HCT116 (cell line): ENCODE measurements around the gene SMYD3. TPM values are rescaled to one million over a fixed set of nuclear protein-coding genes. Genes with fewer than 3 reads are reported as not detected.

Source experiments
- ATAC-seq: fragments of 200-7000 bp; cut with Tn5 transposase; 2 replicates; pipeline ENCODE4 v1.9.1; 2020; ENCODE audit warnings: mild to moderate bottlenecking, moderate library complexity
- BruUV-seq: library from RNA; stranded (reverse); fragments of 400-500 nt; replicated peaks from 2 replicates; lab custom pipeline; 2021; lab: Mats Ljungman, UMichigan
- CTCF ChIA-PET: fragments of 300-600 bp; sonication (Branson Sonifier 250); formaldehyde crosslinking; loops from one replicate; lab custom pipeline; 2021; ENCODE audit warnings: antibody characterized with exemption; lab: Charles Lee
- POLR2A ChIA-PET: fragments of 300-600, 350-600 bp; sonication (Branson Sonifier 250); formaldehyde crosslinking; loops from one replicate; lab custom pipeline; 2021; ENCODE audit warnings: antibody characterized with exemption; lab: Charles Lee
- RAD21 ChIA-PET, 2 experiments: fragments of 300-600 bp; sonication (Branson Sonifier 250); formaldehyde crosslinking; loops; one replicate each; lab custom pipeline; 2023; ENCODE audit warnings: low total read pairs in 2 of 2; ENCODE audit not compliant: uncharacterized antibody in 2 of 2, unreplicated experiment in 2 of 2, low non-redundant PET in 1 of 2; lab: Charles Lee
- DNase-seq: peaks from one replicate; pipeline ENCODE4 v3.0.0-alpha.2; 2010; ENCODE audit warnings: low read depth, low spot score
- H2AFZ ChIP-seq: fragments of 200-600 bp; shearing (Covaris generic), sonication (generic); 2 replicates; pipeline ENCODE4 v1.6.1; 2017; ENCODE audit warnings: low read depth, mixed run types, mixed read lengths, antibody characterized with exemption, low read length; ENCODE audit not compliant: poor library complexity, severe bottlenecking
- H3K27ac ChIP-seq: 2 replicates; pipeline ENCODE4 v1.5.1; 2012; ENCODE audit warnings: low read depth, low read length
- H3K27me3 ChIP-seq: fragments of 200-600 bp; sonication (generic); 2 replicates; pipeline ENCODE4 v1.6.1; 2016; ENCODE audit warnings: mixed run types, low read length, mixed read lengths; ENCODE audit not compliant: insufficient read depth
- H3K36me3 ChIP-seq, 2 experiments: fragments of 200-500 bp in 1 of 2; fragments of 200-600 bp in 1 of 2; sonication (Bioruptor generic) in 1 of 2; sonication (generic) in 1 of 2; 2 replicates each; pipeline versions ENCODE4 v1.5.1 to v1.6.1; 2014 to 2016; ENCODE audit warnings: low read length in 2 of 2, inconsistent platforms in 1 of 2, mixed read lengths in 1 of 2, mixed run types in 1 of 2; ENCODE audit not compliant: insufficient read depth in 2 of 2, control insufficient read depth in 1 of 2
- H3K4me1 ChIP-seq, 2 experiments: fragments of 200-600 bp in 1 of 2; sonication (generic) in 1 of 2; 2 replicates each; pipeline versions ENCODE4 v1.5.1 to v1.6.1; 2012 to 2017; ENCODE audit warnings: low read length in 2 of 2, inconsistent platforms in 1 of 2, mild to moderate bottlenecking in 1 of 2, mixed read lengths in 1 of 2, mixed run types in 1 of 2, moderate library complexity in 1 of 2; ENCODE audit not compliant: insufficient read depth in 2 of 2, control insufficient read depth in 1 of 2
- H3K4me2 ChIP-seq: fragments of 200-600 bp; sonication (generic); 2 replicates; pipeline ENCODE4 v1.6.1; 2017; ENCODE audit warnings: mixed run types, low read length, mixed read lengths
- H3K4me3 ChIP-seq, 2 experiments: fragments of 200-600 bp in 1 of 2; sonication (generic) in 1 of 2; replicated peaks in 1 of 2; 2 replicates each; pipeline ENCODE4 v1.5.1; 2011 to 2016; ENCODE audit warnings: low read length in 2 of 2, control low read depth in 1 of 2, low read depth in 1 of 2, mild to moderate bottlenecking in 1 of 2, mixed read lengths in 1 of 2, mixed run types in 1 of 2
- H3K79me2 ChIP-seq: fragments of 200-600 bp; sonication (generic); 2 replicates; pipeline ENCODE4 v1.6.1; 2017; ENCODE audit warnings: mild to moderate bottlenecking, mixed run types, low read length, moderate library complexity, mixed read lengths; ENCODE audit not compliant: insufficient read depth
- H3K9ac ChIP-seq: fragments of 200-600 bp; sonication (generic); 2 replicates; pipeline ENCODE4 v1.6.1; 2016; ENCODE audit warnings: low read length, mixed read lengths
- H3K9me2 ChIP-seq: fragments of 200-600 bp; sonication (generic), shearing (Covaris generic); 2 replicates; pipeline ENCODE4 v1.6.1; 2017; ENCODE audit warnings: mixed run types, mild to moderate bottlenecking, moderate library complexity; ENCODE audit not compliant: insufficient read depth
- H3K9me3 ChIP-seq, 2 experiments: fragments of 200-500 bp in 1 of 2; fragments of 200-600 bp in 1 of 2; sonication (Bioruptor generic) in 1 of 2; sonication (generic) in 1 of 2; 2 replicates each; pipeline ENCODE4 v1.6.1; 2014 to 2017; ENCODE audit warnings: low read length in 2 of 2, mixed read lengths in 2 of 2, inconsistent platforms in 1 of 2, low read depth in 1 of 2, mild to moderate bottlenecking in 1 of 2, mixed run types in 1 of 2, moderate library complexity in 1 of 2; ENCODE audit not compliant: control insufficient read depth in 1 of 2, insufficient read depth in 1 of 2
- H4K20me1 ChIP-seq: fragments of 200-600 bp; sonication (generic), shearing (Covaris generic); 2 replicates; pipeline ENCODE4 v1.6.1; 2017; ENCODE audit warnings: mixed run types, mild to moderate bottlenecking, moderate library complexity; ENCODE audit not compliant: insufficient read depth
- ATF3 ChIP-seq: IDR thresholded peaks from 2 replicates; pipeline ENCODE4 v1.6.1; 2012
- CBX3 ChIP-seq: IDR thresholded peaks from 2 replicates; pipeline ENCODE4 v1.6.1; 2012; ENCODE audit warnings: low read depth
- CEBPB ChIP-seq: IDR thresholded peaks from 2 replicates; pipeline ENCODE4 v1.6.1; 2012; ENCODE audit warnings: low read depth
- EZH2phosphoT487 ChIP-seq: fragments of 200-600 bp; IDR thresholded peaks from 2 replicates; pipeline ENCODE4 v1.6.1; 2018; ENCODE audit warnings: antibody characterized with exemption, borderline replicate concordance
- JUND ChIP-seq: IDR thresholded peaks from 2 replicates; pipeline ENCODE4 v1.6.1; 2012
- POLR2A ChIP-seq: IDR thresholded peaks from 2 replicates; pipeline ENCODE4 v1.7.0; 2011; ENCODE audit warnings: borderline replicate concordance; ENCODE audit not compliant: insufficient read depth, insufficient read length; ENCODE audit errors: extremely low read depth
- POLR2AphosphoS5 ChIP-seq: IDR thresholded peaks from 2 replicates; pipeline ENCODE4 v1.6.1; 2011; ENCODE audit warnings: mild to moderate bottlenecking, low read depth, low read length, moderate library complexity
- RAD21 ChIP-seq: IDR thresholded peaks from 2 replicates; pipeline ENCODE4 v1.6.1; 2012; ENCODE audit warnings: low read depth, mild to moderate bottlenecking
- REST ChIP-seq: IDR thresholded peaks from 2 replicates; pipeline ENCODE4 v1.6.1; 2012; ENCODE audit warnings: low read depth
- SP1 ChIP-seq: IDR thresholded peaks from 2 replicates; pipeline ENCODE4 v1.6.1; 2012; ENCODE audit warnings: low read depth
- SRF ChIP-seq: IDR thresholded peaks from 2 replicates; pipeline ENCODE4 v1.6.1; 2012; ENCODE audit warnings: low read depth
- TCF7L2 ChIP-seq: IDR thresholded peaks from 2 replicates; pipeline ENCODE4 v1.7.0; 2011; ENCODE audit warnings: borderline replicate concordance, inconsistent platforms; ENCODE audit not compliant: insufficient read depth, insufficient read length; ENCODE audit errors: extremely low read depth
- ZBTB33 ChIP-seq: IDR thresholded peaks from 2 replicates; pipeline ENCODE4 v1.6.1; 2011; ENCODE audit warnings: mild to moderate bottlenecking, low read length, moderate library complexity; ENCODE audit not compliant: insufficient replicate concordance; ENCODE audit errors: extremely low read depth
- intact Hi-C: fragments of 100-400 bp; cut with micrococcal nuclease; formaldehyde crosslinking; loops from 2 replicates; pipeline ENCODE4 v1.10.0; 2022
- total RNA-seq: library from RNA; stranded (reverse); gene quantifications from one replicate; pipeline ENCODE4 v1.2.1, GENCODE V29; 2021; ENCODE audit not compliant: unreplicated experiment
- TF ChIP-seq, protein P1 (sequence below), 3 experiments: fragments of 200-600 bp in 1 of 3; sonication (generic) in 1 of 3; IDR thresholded peaks in 2 of 3; conservative IDR thresholded peaks in 1 of 3; 2 replicates each; pipeline ENCODE4 v1.5.1; 2012 to 2017; ENCODE audit warnings: low read depth in 2 of 3, low read length in 2 of 3, antibody characterized with exemption in 1 of 3, borderline replicate concordance in 1 of 3, control low read depth in 1 of 3, mild to moderate bottlenecking in 1 of 3, mixed read lengths in 1 of 3, mixed run types in 1 of 3, moderate library complexity in 1 of 3; ENCODE audit not compliant: insufficient read depth in 1 of 3

SMYD3 gene
- total RNA-seq, 1 experiment from 2014 or later: 33.6 TPM

GRCh38 chr1:245903851-245904250 is 603.2 kb downstream of the SMYD3 start:
- no peaks in the 10 kb centered on the region for H3K27me3 ChIP-seq
- no peak overlapping the region for H3K4me3 ChIP-seq
- CTCF ChIA-PET: no interaction called here
- H3K79me2 ChIP-seq: no peaks in the 10 kb centered on the region
- RAD21 ChIA-PET: no interaction called here
- intact Hi-C loops: no loop called here
- no peak overlapping the region for H3K9ac ChIP-seq
- no peaks in the 10 kb centered on the region for H3K9me2 ChIP-seq
- TF ChIP-seq CBX3: no peak
- no TSS peak for BruUV-seq
- H4K20me1 ChIP-seq: no peaks in the 10 kb centered on the region
- ATAC-seq (no peak), DNase-seq (no peak)
- no peak overlapping the region for H3K27ac ChIP-seq
- no peak overlapping the region for H2AFZ ChIP-seq
- no peak overlapping the region for H3K4me2 ChIP-seq
- no peaks in the 10 kb centered on the region for H3K4me1 ChIP-seq
- POLR2A ChIA-PET: no interaction called here
- H3K36me3 ChIP-seq: no peaks in the 10 kb centered on the region
- H3K9me3 ChIP-seq: no peaks in the 10 kb centered on the region

DNA sequence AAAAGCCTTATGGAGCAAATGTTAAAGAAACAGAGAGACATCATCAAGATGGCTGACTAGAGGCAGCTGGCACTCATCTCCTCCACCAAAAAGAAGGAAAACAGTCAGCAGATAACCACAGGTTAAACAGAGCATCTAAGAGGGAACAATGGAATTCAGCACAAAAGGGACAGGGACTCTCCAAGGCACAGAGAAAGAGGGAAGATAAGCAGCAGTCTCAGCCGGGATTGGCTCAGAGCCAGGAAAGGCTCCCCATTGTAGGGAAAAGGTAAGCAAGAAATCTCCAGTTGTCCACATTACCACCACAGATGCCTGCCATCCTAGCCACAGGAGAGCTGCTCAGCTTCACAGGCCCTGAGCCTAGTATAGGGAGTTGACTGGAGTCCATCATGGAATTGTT is 605.5 kb downstream of the SMYD3 start:
- Histone ChIP-seq H3K27ac (no peak overlapping the region), H3K79me2 (no peaks in the 10 kb centered on the region), H3K27me3 (no peaks in the 10 kb centered on the region), H3K9me3 (no peaks in the 10 kb centered on the region), H3K4me2 (no peak overlapping the region), H3K4me1 (no peaks in the 10 kb centered on the region), H3K9me2 (no peaks in the 10 kb centered on the region), H4K20me1 (no peaks in the 10 kb centered on the region), H2AFZ (no peak overlapping the region), H3K9ac (no peak overlapping the region), H3K4me3 (no peak overlapping the region), H3K36me3 (no peaks in the 10 kb centered on the region)
- RAD21 ChIA-PET: no interaction called here
- no TSS peak for BruUV-seq
- ATAC-seq: no peak
- POLR2A ChIA-PET: no interaction called here
- no peak for DNase-seq
- CTCF ChIA-PET: no interaction called here
- intact Hi-C loops: no loop called here
- TF ChIP-seq RAD21: no peak
- TF ChIP-seq SP1: no peak
- no peak for TF ChIP-seq ZBTB33
- TF ChIP-seq ATF3: no peak
- TF ChIP-seq REST: no peak
- no peak for TF ChIP-seq CEBPB
- TF ChIP-seq, protein P1, sequence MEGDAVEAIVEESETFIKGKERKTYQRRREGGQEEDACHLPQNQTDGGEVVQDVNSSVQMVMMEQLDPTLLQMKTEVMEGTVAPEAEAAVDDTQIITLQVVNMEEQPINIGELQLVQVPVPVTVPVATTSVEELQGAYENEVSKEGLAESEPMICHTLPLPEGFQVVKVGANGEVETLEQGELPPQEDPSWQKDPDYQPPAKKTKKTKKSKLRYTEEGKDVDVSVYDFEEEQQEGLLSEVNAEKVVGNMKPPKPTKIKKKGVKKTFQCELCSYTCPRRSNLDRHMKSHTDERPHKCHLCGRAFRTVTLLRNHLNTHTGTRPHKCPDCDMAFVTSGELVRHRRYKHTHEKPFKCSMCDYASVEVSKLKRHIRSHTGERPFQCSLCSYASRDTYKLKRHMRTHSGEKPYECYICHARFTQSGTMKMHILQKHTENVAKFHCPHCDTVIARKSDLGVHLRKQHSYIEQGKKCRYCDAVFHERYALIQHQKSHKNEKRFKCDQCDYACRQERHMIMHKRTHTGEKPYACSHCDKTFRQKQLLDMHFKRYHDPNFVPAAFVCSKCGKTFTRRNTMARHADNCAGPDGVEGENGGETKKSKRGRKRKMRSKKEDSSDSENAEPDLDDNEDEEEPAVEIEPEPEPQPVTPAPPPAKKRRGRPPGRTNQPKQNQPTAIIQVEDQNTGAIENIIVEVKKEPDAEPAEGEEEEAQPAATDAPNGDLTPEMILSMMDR (IDR thresholded peaks at IDR 0.05 in 2 of 3, conservative IDR thresholded peaks at IDR 0.05 in 1 of 3; ENCODE audit: borderline replicate concordance in 1 of 3, insufficient read depth in 1 of 3, low read depth in 2 of 3, low read length in 2 of 3): no peak
- TF ChIP-seq POLR2A: no peak
- TF ChIP-seq JUND: no peak
- no peak for TF ChIP-seq TCF7L2
- no peak for TF ChIP-seq POLR2AphosphoS5
- TF ChIP-seq SRF: no peak
- TF ChIP-seq EZH2phosphoT487: no peak
